CD14-positive monocyte (primary cell): ENCODE results near the gene TMEM225B. TPM values are rescaled to one million over a fixed set of nuclear protein-coding genes. Genes with fewer than 3 reads are reported as not detected.

Experiments used
- DNase-seq, 3 donors: peaks; one replicate each; pipeline ENCODE4 v3.0.0-alpha.2; 2011 to 2022
- H2AFZ ChIP-seq: 2 replicates; pipeline ENCODE4 v1.6.0; 2012; ENCODE audit warnings: mild to moderate bottlenecking, low read depth, low read length, inconsistent platforms; ENCODE audit not compliant: insufficient read depth, poor library complexity, severe bottlenecking
- H3K27ac ChIP-seq, 2 donors: 1 replicate in 1 of 2; 2 replicates in 1 of 2; pipeline ENCODE4 v1.5.1; 2012 to 2013; ENCODE audit warnings: low read length in 2 of 2, control low read depth in 1 of 2, inconsistent platforms in 1 of 2, low read depth in 1 of 2, mild to moderate bottlenecking in 1 of 2
- H3K27me3 ChIP-seq, 2 donors: one replicate each; pipeline versions ENCODE4 v1.6.0 to v1.6.1; 2011 to 2013; ENCODE audit warnings: low read length in 2 of 2; ENCODE audit not compliant: control insufficient read depth in 2 of 2, insufficient read depth in 2 of 2
- H3K36me3 ChIP-seq, 2 donors: replicated peaks in 1 of 2; 1 replicate in 1 of 2; 2 replicates in 1 of 2; pipeline versions ENCODE4 v1.5.1 to v1.6.1; 2012 to 2013; ENCODE audit warnings: low read length in 2 of 2, control low read depth in 1 of 2, inconsistent platforms in 1 of 2, mild to moderate bottlenecking in 1 of 2; ENCODE audit not compliant: insufficient read depth in 2 of 2, control insufficient read depth in 1 of 2
- H3K4me1 ChIP-seq, 2 donors: 1 replicate in 1 of 2; 2 replicates in 1 of 2; pipeline versions ENCODE4 v1.5.1 to v1.6.1; 2012 to 2013; ENCODE audit warnings: low read length in 2 of 2, control low read depth in 1 of 2, inconsistent platforms in 1 of 2, mild to moderate bottlenecking in 1 of 2, moderate library complexity in 1 of 2; ENCODE audit not compliant: insufficient read depth in 2 of 2, control insufficient read depth in 1 of 2
- H3K4me2 ChIP-seq: replicated peaks from 2 replicates; pipeline ENCODE3; 2012; ENCODE audit warnings: low read length, moderate library complexity, mild to moderate bottlenecking; ENCODE audit not compliant: poor library complexity, severe bottlenecking; ENCODE audit errors: extremely low read depth
- H3K4me3 ChIP-seq, 3 experiments: fragments of 200-600 bp in 1 of 3; sonication (generic) in 1 of 3; replicated peaks in 1 of 3; 1 replicate in 2 of 3; 2 replicates in 1 of 3; pipeline ENCODE4 v1.5.1; 2011 to 2013; ENCODE audit warnings: low read length in 3 of 3, mild to moderate bottlenecking in 3 of 3, control low read depth in 2 of 3, low read depth in 2 of 3, inconsistent platforms in 1 of 3, moderate library complexity in 1 of 3
- H3K79me2 ChIP-seq: 2 replicates; pipeline ENCODE4 v1.6.0; 2012; ENCODE audit warnings: mild to moderate bottlenecking, control low read depth, inconsistent platforms, low read length, moderate library complexity; ENCODE audit not compliant: insufficient read depth
- H3K9ac ChIP-seq: 2 replicates; pipeline ENCODE4 v1.6.0; 2017; ENCODE audit warnings: low read length, mild to moderate bottlenecking; ENCODE audit not compliant: insufficient read depth, poor library complexity, severe bottlenecking
- H3K9me3 ChIP-seq, 2 donors: replicated peaks in 1 of 2; 1 replicate in 1 of 2; 2 replicates in 1 of 2; pipeline versions ENCODE4 v1.5.1 to v1.6.1; 2012 to 2013; ENCODE audit warnings: low read length in 2 of 2, control low read depth in 1 of 2; ENCODE audit not compliant: control insufficient read depth in 1 of 2, insufficient read depth in 1 of 2
- H4K20me1 ChIP-seq: 2 replicates; pipeline ENCODE4 v1.6.0; 2012; ENCODE audit warnings: mild to moderate bottlenecking, low read length, control low read depth, moderate library complexity; ENCODE audit not compliant: insufficient read depth
- H3K27ac Mint-ChIP-seq, 7 donors: one replicate each; pipeline ENCODE4 v1.8.0; 2020; ENCODE audit warnings: mild to moderate bottlenecking in 7 of 7, mixed read lengths in 7 of 7, moderate library complexity in 6 of 7, inconsistent platforms in 2 of 7
- H3K27me3 Mint-ChIP-seq, 3 donors: one replicate each; pipeline ENCODE4 v1.8.0; 2021 to 2022; ENCODE audit warnings: low read depth in 3 of 3, mild to moderate bottlenecking in 3 of 3, mixed read lengths in 3 of 3, moderate library complexity in 3 of 3, inconsistent platforms in 1 of 3
- H3K36me3 Mint-ChIP-seq, 2 donors: one replicate each; pipeline ENCODE4 v1.8.0; 2020; ENCODE audit warnings: mixed read lengths in 2 of 2, inconsistent platforms in 1 of 2, mild to moderate bottlenecking in 1 of 2
- H3K4me1 Mint-ChIP-seq: one replicate; pipeline ENCODE4 v1.8.0; 2020; ENCODE audit warnings: mild to moderate bottlenecking, mixed read lengths
- H3K4me3 Mint-ChIP-seq, 2 donors: one replicate each; pipeline ENCODE4 v1.8.0; 2020; ENCODE audit warnings: mild to moderate bottlenecking in 2 of 2, mixed read lengths in 2 of 2, moderate library complexity in 1 of 2
- H3K9me3 Mint-ChIP-seq, 7 donors: one replicate each; pipeline ENCODE4 v1.8.0; 2020 to 2022; ENCODE audit warnings: mixed read lengths in 7 of 7, mild to moderate bottlenecking in 6 of 7, moderate library complexity in 6 of 7, inconsistent platforms in 2 of 7
- CTCF ChIP-seq: fragments of 200-600 bp; IDR thresholded peaks from one replicate; pipeline ENCODE4 v1.8.0; 2022; ENCODE audit warnings: antibody characterized with exemption, mild to moderate bottlenecking
- WGBS: methylation state at CpG from one replicate; pipeline ENCODE4 v1.1.5; 2013; ENCODE audit warnings: missing lambda C conversion rate; ENCODE audit not compliant: insufficient coverage; 5-methylcytosine and 5-hydroxymethylcytosine counted together
- intact Hi-C, 2 donors: fragments of 100-400 bp; cut with micrococcal nuclease; formaldehyde crosslinking; loops; one replicate each; pipeline versions ENCODE4 v1.15.0 to v1.15.1; 2023
- polyA plus RNA-seq, 3 donors: library from polyadenylated mRNA; depleted of rRNA in 1 of 3; unstranded in 2 of 3; stranded (reverse) in 1 of 3; fragments of 300-500 nt in 2 of 3; fragments of >200 nt in 1 of 3; fragmentation: Illumina TruSeq in 2 of 3; gene quantifications; 1 replicate in 2 of 3; 2 replicates in 1 of 3; pipeline ENCODE4 v1.2.3, GENCODE V29; 2012 to 2021

Gene TMEM225B
- polyA plus RNA-seq, 3 donors = 0.20 to 0.23 TPM; not detected in 1

GRCh38 chr7:99623091-99623693, 25.1 kb downstream of the TMEM225B start:
- peaks cover 7% of the 10 kb centered on the region for H3K79me2 ChIP-seq
- H3K4me3 ChIP-seq = no peak overlapping the region
- Mint-ChIP-seq H3K4me3 (no peak overlapping the region), H3K27me3 (peaks cover 0 to 7% (median 2%) of the 10 kb centered on the region in 3 donors), H3K9me3 (no peaks in the 10 kb centered on the region), H3K27ac (peak overlapping the region in 1 of 7 donors; percentile 69), H3K4me1 (peaks cover 12% of the 10 kb centered on the region), H3K36me3 (peaks cover 95% of the 10 kb centered on the region in 2 donors)
- H3K4me1 ChIP-seq = no peaks in the 10 kb centered on the region
- no peaks in the 10 kb centered on the region for H3K9me3 ChIP-seq
- intact Hi-C loops = no loop called here
- 95% methylated on average over 4 of the region's 7 CpGs for WGBS
- H3K27me3 ChIP-seq = no peaks in the 10 kb centered on the region
- DNase-seq = no peak
- no peak overlapping the region for H3K4me2 ChIP-seq
- no peak for TF ChIP-seq CTCF
- no peak overlapping the region for H3K9ac ChIP-seq
- no peak overlapping the region for H2AFZ ChIP-seq
- H3K27ac ChIP-seq = no peak overlapping the region
- H3K36me3 ChIP-seq = peaks cover 91 to 100% of the 10 kb centered on the region in 2 donors
- peaks cover 12% of the 10 kb centered on the region for H4K20me1 ChIP-seq

- peaks cover 12% of the 10 kb centered on the region for H4K20me1 ChIP-seq
- Mint-ChIP-seq H3K27ac (peak overlapping the region in 1 of 7 donors; percentile 69), H3K4me3 (no peak overlapping the region), H3K4me1 (peaks cover 9% of the 10 kb centered on the region), H3K27me3 (peaks cover 0 to 7% (median 2%) of the 10 kb centered on the region in 3 donors), H3K36me3 (peaks cover 96% of the 10 kb centered on the region in 2 donors), H3K9me3 (no peaks in the 10 kb centered on the region)
- TF ChIP-seq CTCF = no peak
- H3K79me2 ChIP-seq = peaks cover 5% of the 10 kb centered on the region
- H3K4me1 ChIP-seq = no peaks in the 10 kb centered on the region
- H3K4me3 ChIP-seq = no peak overlapping the region
- 99% methylated on average over 9 of the region's 9 CpGs for WGBS
- H3K27me3 ChIP-seq = no peaks in the 10 kb centered on the region
- DNase-seq = no peak
- intact Hi-C loops = no loop called here
- no peak overlapping the region for H3K4me2 ChIP-seq
- no peak overlapping the region for H3K27ac ChIP-seq
- no peak overlapping the region for H3K9ac ChIP-seq
- no peak overlapping the region for H2AFZ ChIP-seq
- H3K9me3 ChIP-seq = no peaks in the 10 kb centered on the region
- peaks cover 95 to 100% of the 10 kb centered on the region in 2 donors for H3K36me3 ChIP-seq
Observed at GRCh38 chr7:99623702-99624447, 25.8 kb downstream of the TMEM225B start.
